ENCODE measurements around the gene MGAT4B.
A peak's percentile ranks its signal among the peaks of the same experiment; 100 is the strongest.

MGAT4B gene

GRCh38 chr5:179771311-179771895 is 35.3 kb downstream of the MGAT4B start:
- DNase-seq (ENCODE audit: low read depth, low spot score), result no peak

GRCh38 chr5:179769796-179770195 is 36.9 kb downstream of the MGAT4B start:
- no peak for DNase-seq (ENCODE audit: low read depth, low spot score)

- no peak for DNase-seq (ENCODE audit: low read depth, low spot score)
Measured at GRCh38 chr5:179769271-179769670, 37.4 kb downstream of the MGAT4B start.

GRCh38 chr5:179768326-179769085 is 38.2 kb downstream of the MGAT4B start:
- no peak for DNase-seq (ENCODE audit: low read depth, low spot score)

GRCh38 chr5:179767496-179768100 is 39.1 kb downstream of the MGAT4B start:
- no peak for DNase-seq (ENCODE audit: low read depth, low spot score)

DNA sequence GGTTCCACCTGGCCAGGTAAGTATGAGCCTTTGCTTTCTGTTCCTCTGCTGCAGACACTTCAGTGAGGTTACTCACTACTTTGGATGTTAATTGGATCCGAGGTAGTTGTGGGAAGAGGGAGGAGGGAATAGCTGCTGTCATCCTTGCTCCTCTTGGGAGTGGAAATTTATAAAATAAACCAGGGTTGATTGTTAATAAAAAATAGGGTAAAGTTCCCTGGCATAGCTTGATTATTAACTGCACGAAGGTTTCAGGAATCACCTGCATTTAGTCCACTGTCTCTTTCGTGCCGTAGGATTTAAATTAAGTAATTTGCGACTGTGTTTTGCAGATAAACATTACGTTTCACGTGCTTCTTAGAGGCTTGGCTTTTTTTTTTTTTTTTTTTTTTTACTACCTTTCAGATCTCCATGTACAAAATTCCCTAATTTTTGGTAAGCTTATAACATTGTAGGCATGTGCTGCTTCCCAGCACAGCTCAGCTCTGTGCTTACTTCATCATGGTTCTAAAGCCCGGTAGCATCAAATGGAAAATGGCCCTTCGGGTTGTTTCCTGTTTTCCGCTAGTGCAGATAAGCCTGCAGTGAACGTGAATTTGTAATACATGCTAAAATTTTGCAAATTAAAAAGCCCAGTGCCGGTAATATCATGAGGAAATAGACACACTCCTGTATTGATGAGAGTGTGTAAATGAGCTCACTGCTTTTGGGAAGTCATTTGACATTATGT is 39.8 kb downstream of the MGAT4B start:
- DNase-seq (ENCODE audit: low read depth, low spot score), result no peak

DNA sequence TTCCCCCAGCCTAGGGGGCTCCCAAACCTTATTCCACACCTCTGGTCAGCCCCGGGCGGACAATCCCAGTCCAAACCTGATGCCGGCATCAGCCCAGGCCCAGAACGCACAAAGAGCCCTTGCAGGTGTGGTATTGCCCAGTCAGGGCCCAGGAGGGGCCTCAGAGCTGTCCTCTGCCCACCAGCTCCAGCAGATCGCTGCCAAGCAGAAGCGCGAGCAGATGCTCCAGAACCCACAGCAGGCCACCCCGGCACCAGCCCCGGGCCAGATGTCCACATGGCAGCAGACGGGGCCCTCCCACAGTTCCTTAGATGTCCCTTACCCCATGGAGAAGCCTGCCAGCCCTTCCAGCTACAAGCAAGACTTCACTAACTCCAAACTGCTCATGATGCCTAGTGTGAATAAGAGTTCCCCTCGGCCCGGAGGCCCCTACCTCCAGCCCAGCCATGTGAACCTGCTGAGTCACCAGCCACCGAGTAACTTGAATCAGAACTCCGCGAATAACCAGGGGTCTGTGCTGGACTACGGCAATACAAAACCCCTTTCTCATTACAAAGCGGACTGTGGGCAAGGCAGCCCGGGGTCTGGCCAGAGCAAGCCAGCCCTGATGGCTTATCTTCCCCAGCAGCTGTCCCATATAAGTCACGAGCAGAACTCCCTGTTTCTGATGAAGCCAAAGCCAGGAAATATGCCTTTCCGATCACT is 40.5 kb downstream of the MGAT4B start:
- no peak for DNase-seq (ENCODE audit: low read depth, low spot score)

DNA sequence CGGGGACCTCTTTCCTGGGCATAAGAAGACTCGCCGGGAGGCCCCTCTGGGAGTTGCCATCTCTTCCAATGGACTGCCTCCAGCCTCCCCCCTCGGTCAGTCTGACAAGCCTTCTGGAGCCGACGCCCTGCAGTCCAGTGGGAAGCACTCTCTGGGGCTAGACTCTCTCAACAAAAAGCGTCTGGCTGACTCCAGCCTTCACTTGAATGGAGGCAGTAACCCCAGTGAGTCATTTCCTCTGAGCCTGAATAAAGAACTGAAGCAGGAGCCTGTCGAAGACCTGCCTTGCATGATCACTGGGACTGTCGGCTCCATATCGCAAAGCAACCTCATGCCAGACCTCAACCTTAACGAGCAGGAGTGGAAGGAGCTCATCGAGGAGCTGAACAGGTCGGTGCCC is 41.3 kb downstream of the MGAT4B start:
- peak; percentile 52 for DNase-seq (ENCODE audit: low read depth, low spot score)

DNA sequence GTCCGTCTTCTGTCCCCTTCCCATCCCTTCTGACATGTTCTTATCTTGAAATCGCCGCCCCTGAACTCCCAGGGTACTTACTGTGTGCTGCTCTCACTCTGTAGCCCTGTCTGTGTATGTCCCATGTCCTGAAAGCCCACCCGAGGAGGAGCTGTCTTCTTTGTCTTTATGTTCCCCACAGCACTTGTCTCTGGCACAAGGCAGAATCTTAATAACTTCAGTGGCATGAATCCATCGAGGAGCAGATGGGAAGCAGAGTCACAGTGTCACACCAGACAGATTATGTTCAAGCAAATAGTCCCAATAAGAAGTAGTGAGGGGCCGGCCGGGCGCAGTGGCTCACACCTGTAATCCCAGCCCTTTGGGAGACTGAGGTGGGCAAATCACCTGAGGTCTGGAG is 42.6 kb downstream of the MGAT4B start:
- no peak for DNase-seq (ENCODE audit: low read depth, low spot score)

GRCh38 chr5:179763215-179763945 is 43.3 kb downstream of the MGAT4B start:
- DNase-seq (ENCODE audit: low read depth, low spot score), result peak; percentile 57

DNA sequence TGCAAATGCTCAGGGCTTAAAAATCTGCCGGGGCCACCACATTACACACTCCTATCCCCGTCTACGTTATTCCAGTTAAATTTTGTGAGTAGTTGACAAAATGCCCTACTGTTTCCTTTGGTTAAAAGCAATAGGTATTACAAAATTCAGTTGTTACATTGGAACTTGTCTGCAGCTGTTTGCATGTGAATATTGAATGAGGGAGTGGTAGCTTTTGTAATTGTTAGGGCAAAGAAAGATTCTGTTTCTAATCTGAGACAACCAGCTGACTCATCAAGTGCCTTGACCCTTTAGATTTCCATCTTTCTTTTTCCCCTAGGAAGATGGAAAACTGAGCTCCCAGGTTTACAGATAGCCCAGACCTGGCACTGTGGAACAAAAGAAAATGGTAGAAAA is 43.9 kb downstream of the MGAT4B start:
- DNase-seq (ENCODE audit: low read depth, low spot score), result no peak

- DNase-seq (ENCODE audit: low read depth, low spot score), result no peak
Measured at GRCh38 chr5:179762079-179762780, 44.4 kb downstream of the MGAT4B start.

- DNase-seq (ENCODE audit: low read depth, low spot score), result no peak
Measured at GRCh38 chr5:179759581-179760551, 46.8 kb downstream of the MGAT4B start.

GRCh38 chr5:179758955-179759354 is 47.7 kb downstream of the MGAT4B start:
- no peak for DNase-seq (ENCODE audit: low read depth, low spot score)

GRCh38 chr5:179755022-179755421 is 51.6 kb downstream of the MGAT4B start:
- no peak for DNase-seq (ENCODE audit: low read depth, low spot score)

DNA sequence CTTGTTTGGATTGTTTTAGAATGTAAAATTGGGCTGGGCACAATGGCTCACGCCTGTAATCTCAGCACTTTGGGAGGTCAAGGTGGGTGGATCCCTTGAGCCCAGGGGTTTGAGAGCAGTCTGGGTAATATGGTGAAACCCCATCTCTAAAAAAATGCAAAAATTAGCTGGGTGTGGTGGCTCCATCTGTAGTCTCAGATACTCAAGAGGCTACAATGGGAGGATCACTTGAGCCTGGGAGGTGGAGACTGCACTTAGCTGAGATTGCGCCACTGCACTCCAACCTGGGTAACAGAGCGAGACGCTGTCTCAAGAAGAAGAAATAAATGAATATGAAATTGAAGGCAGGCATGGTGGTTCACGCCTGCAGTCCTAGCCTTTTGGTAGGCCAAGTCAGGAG is 52.7 kb downstream of the MGAT4B start:
- DNase-seq (ENCODE audit: low read depth, low spot score), result no peak

- DNase-seq (ENCODE audit: low read depth, low spot score), result no peak
Measured at GRCh38 chr5:179749857-179750508, 56.7 kb downstream of the MGAT4B start.

GRCh38 chr5:179747811-179748210 is 58.9 kb downstream of the MGAT4B start:
- no peak for DNase-seq (ENCODE audit: low read depth, low spot score)

Data from smooth muscle cell of the brain vasculature (primary cell).